ENCODE measurements around the gene KBTBD7. TPM values are rescaled to one million over a fixed set of nuclear protein-coding genes. Genes with fewer than 3 reads are reported as not detected.

KBTBD7 gene
- total RNA-seq, 1 donor from 2014 or later, result 56.6 TPM

Other genes starting within 250 kb of the KBTBD7 start
- 11.9 TPM for gene ELF1, start 175.3 kb downstream of the KBTBD7 start, total RNA-seq
- gene WBP4, start 133.1 kb downstream of the KBTBD7 start, total RNA-seq, result 12.2 TPM
- 99.0 TPM for gene KBTBD6, start 61.8 kb downstream of the KBTBD7 start, total RNA-seq
- gene MTRF1, start 69.0 kb upstream of the KBTBD7 start, total RNA-seq, result 21.2 TPM
- 56.9 TPM for gene NAA16, start 116.7 kb upstream of the KBTBD7 start, total RNA-seq